GM06990 (cell line): ENCODE data around the gene PANK4.

Experiments used
- DNase-seq: peaks from one replicate; pipeline ENCODE4 v3.0.0-alpha.2; 2011; ENCODE audit not compliant: insufficient read length; ENCODE audit errors: extremely low read depth
- H3K27me3 ChIP-seq: replicated peaks from 2 replicates; pipeline ENCODE4 v1.6.0; 2011; ENCODE audit warnings: low read length; ENCODE audit not compliant: control insufficient read depth, insufficient read depth
- H3K36me3 ChIP-seq: 2 replicates; pipeline ENCODE4 v1.5.1; 2011; ENCODE audit warnings: low read length; ENCODE audit not compliant: control insufficient read depth, insufficient read depth
- H3K4me3 ChIP-seq: replicated peaks from 2 replicates; pipeline ENCODE4 v1.5.1; 2011; ENCODE audit warnings: low read depth, mild to moderate bottlenecking, control low read depth, low read length
- CTCF ChIP-seq: IDR thresholded peaks from 2 replicates; pipeline ENCODE4 v1.5.1; 2011; ENCODE audit warnings: low read length, control low read depth, mild to moderate bottlenecking, inconsistent platforms; ENCODE audit not compliant: insufficient read depth, poor library complexity, severe bottlenecking

Gene PANK4

GRCh38 chr1:2514863-2515762 is 11.3 kb downstream of the PANK4 start:
- H3K4me3 ChIP-seq: no peak overlapping the region
- no peak for TF ChIP-seq CTCF
- DNase-seq: no peak
- peaks cover 60% of the 10 kb centered on the region for H3K36me3 ChIP-seq
- no peaks in the 10 kb centered on the region for H3K27me3 ChIP-seq

- TF ChIP-seq CTCF: no peak
- DNase-seq: no peak
- Histone ChIP-seq H3K36me3 (peaks cover 57% of the 10 kb centered on the region), H3K4me3 (no peak overlapping the region), H3K27me3 (no peaks in the 10 kb centered on the region)
These were observed 12.3 kb downstream of the PANK4 start for GRCh38 chr1:2513939-2514652.

- DNase-seq: no peak
- TF ChIP-seq CTCF: no peak
- Histone ChIP-seq H3K4me3 (no peak overlapping the region), H3K27me3 (no peaks in the 10 kb centered on the region), H3K36me3 (peaks cover 51% of the 10 kb centered on the region)
These were observed 13.5 kb downstream of the PANK4 start for GRCh38 chr1:2512862-2513421.

- H3K36me3 ChIP-seq: peaks cover 44% of the 10 kb centered on the region
- no peak overlapping the region for H3K4me3 ChIP-seq
- DNase-seq: no peak
- no peak for TF ChIP-seq CTCF
- no peaks in the 10 kb centered on the region for H3K27me3 ChIP-seq
These were observed 15.8 kb downstream of the PANK4 start for GRCh38 chr1:2510366-2511155.

- H3K4me3 ChIP-seq: no peak overlapping the region
- DNase-seq: no peak
- H3K36me3 ChIP-seq: peaks cover 38% of the 10 kb centered on the region
- TF ChIP-seq CTCF: no peak
- no peaks in the 10 kb centered on the region for H3K27me3 ChIP-seq
These were observed 16.8 kb downstream of the PANK4 start for GRCh38 chr1:2509589-2509988.
